ENCODE data around the gene OGDHL.
"Not testable (repeated sequence)": the region's sequence is repeated elsewhere in the genome, so short reads cannot be mapped to it uniquely, and the experiment has no call there.

The OGDHL gene

DNA sequence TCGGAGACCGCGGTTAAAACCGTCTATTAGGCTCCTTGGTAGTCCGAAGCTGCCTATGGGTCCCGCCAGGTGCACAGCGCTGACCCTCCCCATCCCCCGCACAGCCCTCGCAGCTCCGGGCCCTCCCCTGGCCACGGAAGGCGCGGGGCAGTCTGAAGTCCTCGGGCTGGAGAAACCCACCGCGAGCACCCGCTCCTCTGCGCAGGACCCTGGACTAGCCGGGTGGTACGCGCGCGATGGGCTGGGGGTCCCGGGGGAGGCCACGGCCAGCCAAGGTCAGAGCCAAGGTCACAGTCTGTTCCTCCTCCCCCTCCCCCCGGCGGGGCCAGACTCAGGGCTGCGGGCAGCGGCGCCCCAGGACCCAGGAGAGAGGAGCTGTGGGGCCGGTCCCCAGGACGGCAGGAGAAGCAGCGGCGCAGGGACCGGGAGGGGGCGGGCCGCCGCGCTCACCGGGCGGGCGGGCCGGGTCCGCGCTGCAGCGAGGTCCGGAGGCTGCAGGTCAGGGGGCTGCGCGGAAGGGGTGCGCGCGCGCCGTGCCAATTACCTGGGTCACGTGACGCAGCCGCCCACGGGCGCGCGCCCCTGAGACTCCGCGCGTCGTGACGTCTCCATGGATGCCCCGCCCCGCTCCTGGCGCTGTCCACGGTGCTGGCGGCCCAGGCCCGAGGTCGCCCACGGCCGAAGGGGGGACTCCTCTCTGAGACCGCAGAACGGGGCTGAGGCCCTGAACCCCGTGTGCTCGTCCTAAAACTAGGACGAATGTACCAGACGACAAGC, at the start of gene OGDHL:
TSS of gene OGDHL (minus strand) at position 535 of the 777 bp plus-strand sequence. CDS start 3,731 bp downstream, outside the sequence.
- DNase-seq (ENCODE audit: low read depth): peak; percentile 1

DNA sequence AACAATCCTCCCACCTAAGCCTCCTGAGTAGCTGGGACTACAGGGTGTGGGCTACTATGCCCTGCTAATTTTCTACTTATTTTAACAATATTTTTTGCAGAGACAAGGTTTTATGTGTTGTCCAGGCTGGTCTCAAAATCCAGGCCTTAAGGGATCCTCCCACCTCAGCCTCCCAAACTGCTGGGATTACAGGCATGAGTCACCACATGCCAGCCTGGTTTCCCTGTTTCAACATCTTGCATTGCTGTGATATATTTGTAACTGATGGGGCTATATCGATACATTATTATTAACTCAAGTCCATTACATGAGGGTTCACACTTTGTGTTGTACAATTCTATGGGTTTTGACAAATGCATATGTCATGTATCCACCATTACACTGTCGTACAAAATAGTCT, 41.9 kb upstream of the OGDHL start:
- no peak for DNase-seq (ENCODE audit: low read depth)
- no peak overlapping the region for H3K4me3 ChIP-seq (ENCODE audit: low read depth, low read length)

More for the DNA sequence above, at the start of gene OGDHL:
- peak within 1 kb of the TSS; percentile 46 for H3K4me3 ChIP-seq (ENCODE audit: low read depth, low read length)

DNA sequence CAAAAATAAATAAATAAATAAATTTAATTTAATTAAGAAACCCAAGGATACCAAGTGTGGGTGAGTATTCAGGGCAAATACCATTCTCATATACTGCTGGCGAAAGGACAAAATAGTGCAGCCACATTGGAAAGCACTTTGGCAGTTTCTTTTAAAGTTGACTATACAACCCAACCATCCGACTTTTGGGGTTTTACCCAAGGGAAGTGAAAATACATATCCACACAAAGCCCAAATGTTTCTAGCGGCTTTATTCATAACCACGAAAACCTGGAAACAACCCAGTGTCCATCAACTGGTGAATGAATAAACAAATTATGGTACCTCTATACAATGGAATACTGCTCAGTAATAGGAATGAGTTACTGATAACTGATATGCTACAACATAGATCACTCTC, 36.2 kb upstream of the OGDHL start:
- H3K4me3 ChIP-seq (ENCODE audit: low read depth, low read length): no peak overlapping the region
- DNase-seq (ENCODE audit: low read depth): no peak

DNA sequence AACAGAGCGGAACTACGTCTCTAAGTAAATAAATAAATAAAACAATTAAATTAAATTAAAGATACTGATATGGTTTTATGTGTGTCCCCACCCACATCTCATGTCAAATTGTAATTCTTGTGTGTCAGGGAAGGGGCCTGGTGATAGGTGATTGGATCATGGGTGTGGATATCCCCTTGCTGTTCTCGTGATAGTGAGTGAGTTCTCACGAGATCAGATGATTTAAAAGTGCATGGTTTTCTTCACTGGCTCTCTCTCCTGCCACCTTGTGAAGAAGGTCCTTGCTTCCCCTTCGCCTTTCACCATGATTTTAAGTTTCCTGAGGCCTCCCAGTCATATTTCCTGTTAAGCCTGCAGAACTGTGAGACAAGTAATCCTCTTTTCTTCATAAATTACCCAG, 29.0 kb upstream of the OGDHL start:
- DNase-seq (ENCODE audit: low read depth): no peak
- H3K4me3 ChIP-seq (ENCODE audit: low read depth, low read length): no peak overlapping the region

DNA sequence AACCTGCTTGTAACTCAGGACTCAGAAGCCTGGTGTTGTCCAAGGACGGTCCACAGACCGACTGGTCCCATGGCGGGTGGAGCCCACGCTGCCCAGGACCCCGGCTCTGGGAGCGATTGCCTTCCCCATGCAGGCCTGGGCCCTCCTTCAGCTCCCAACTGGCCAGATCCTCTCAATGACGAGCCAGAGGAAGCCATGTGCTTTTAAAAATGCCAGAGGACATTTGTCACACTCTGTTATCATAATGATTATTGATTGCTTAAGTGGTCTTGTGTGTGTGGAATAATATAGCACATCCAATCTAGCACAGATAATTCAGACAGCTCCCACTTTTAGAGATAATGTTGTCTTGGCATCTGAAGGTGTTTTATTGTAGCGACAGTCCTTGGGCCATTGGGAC, 22.6 kb upstream of the OGDHL start:
- no peak overlapping the region for H3K4me3 ChIP-seq (ENCODE audit: low read depth, low read length)
- no peak for DNase-seq (ENCODE audit: low read depth)

DNA sequence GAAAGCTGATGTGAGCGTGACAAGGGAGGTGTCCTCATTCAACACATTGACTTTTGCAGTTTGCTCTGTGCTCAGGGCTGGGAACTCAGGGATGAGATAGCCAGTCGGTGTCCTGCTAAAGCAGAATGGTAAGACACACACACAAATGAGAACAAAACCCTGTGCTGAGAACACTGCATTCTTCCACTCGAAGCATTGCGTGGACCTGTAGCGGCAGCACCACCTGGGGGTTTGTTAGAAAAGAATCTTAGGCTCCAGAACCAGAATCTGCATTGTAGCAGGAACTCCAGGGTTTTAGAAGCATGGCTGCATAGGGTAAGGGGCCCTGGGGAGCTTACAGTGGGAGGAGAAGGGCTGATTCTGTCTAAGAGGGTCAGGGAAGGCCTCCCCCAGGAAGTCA, 21.5 kb upstream of the OGDHL start:
- H3K4me3 ChIP-seq (ENCODE audit: low read depth, low read length): no peak overlapping the region
- DNase-seq (ENCODE audit: low read depth): no peak

DNA sequence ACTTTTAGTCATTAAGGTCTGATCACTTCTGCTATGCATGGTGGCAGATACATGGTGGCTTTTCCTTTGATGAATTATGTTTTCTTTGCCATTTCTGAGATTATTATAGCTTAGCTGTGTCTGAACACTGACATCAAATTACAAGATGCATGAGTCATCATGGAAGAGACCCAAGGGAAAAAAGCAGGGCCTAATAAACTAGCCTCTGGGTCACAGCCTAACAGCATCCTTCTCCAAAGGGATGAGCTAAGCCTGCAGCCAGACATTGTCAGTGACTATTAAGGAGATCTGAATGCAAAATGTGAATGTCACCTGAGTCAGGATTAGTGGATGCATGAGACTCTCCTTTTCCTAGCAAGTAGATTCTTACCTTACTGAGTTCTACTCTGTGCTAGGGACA, 19.1 kb upstream of the OGDHL start:
- DNase-seq (ENCODE audit: low read depth): peak; percentile 1
- no peak overlapping the region for H3K4me3 ChIP-seq (ENCODE audit: low read depth, low read length)

DNA sequence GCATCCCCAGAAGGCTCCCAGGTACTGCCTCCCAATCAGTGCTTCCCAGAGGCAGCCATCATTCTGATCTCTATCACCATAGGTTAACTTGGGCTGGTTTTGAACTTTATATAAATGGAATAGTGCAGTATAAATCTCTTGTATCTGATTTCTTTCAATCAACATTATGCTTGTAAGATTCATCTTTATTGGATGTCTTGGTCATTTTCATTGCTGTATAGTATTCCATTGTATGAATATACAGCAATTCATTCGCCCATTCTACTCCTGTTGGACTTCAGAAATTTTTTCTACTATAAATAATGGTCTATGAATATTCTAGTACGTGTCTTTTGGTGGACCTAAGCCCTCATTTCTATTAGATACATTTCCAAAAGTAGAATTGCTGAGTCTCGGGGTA, 16.1 kb upstream of the OGDHL start:
- no peak for DNase-seq (ENCODE audit: low read depth)
- H3K4me3 ChIP-seq (ENCODE audit: low read depth, low read length): no peak overlapping the region

DNA sequence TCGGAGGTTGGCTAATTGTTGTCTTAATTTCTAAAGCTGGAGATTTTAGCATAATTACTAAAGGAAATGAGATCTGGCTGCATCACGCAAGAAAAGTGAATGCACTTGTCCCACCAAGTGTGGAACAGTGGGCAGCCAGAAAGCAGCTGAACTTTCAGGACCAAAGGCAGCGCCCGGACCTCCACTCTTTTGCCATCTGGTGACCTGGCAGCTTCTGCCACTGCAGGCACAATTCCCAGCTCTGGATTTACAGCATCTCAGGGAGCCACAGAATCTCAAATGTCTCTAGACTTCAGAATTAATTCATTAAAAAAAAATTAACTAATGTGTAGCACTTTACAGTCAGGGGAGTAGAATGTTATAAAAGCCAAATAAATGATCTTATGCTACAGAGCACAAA, 14.7 kb upstream of the OGDHL start:
- H3K4me3 ChIP-seq (ENCODE audit: low read depth, low read length): no peak overlapping the region
- DNase-seq (ENCODE audit: low read depth): no peak

DNA sequence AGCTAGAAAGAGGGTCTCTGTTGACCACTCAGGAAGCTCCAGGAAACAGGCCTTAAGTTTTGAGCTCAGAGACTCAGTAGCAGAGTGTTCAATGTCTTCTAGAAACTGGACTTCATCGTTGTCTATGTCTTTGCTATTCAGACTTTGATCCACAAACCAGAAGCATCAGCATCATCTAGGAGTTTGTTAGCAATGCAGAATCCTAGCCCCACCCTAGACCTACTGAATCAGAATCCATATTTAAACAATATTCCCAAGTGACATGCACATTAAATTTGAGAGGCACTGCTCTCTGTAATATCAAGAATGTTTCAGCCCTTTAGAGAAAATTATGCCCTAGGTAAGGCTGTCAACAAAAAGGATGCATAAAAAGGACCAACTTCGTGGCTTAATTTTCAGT, 12.9 kb upstream of the OGDHL start:
- no peak for DNase-seq (ENCODE audit: low read depth)

DNA sequence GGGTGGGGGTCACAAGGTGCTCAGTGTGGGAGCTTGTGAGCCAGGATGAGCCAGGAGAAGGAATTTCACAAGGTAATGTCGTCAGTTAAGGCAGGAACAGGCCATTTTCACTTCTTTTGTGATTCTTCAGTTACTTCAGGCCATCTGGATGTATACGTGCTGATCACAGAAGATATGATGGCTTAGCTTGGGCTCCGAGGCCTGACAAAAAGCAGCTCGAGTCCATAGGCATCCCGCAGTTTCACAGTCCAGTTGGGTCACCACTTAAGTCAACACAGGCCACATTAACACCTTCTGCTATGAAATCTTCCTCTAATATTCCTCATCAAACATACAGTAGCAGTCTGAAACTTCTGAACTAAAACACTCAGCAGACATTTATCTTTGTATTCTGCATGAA, 10.8 kb upstream of the OGDHL start:
- H3K4me3 ChIP-seq (ENCODE audit: low read depth, low read length); DNase-seq (ENCODE audit: low read depth): not testable (repeated sequence)

More for the DNA sequence above, 12.9 kb upstream of the OGDHL start:
- no peak overlapping the region for H3K4me3 ChIP-seq (ENCODE audit: low read depth, low read length)

DNA sequence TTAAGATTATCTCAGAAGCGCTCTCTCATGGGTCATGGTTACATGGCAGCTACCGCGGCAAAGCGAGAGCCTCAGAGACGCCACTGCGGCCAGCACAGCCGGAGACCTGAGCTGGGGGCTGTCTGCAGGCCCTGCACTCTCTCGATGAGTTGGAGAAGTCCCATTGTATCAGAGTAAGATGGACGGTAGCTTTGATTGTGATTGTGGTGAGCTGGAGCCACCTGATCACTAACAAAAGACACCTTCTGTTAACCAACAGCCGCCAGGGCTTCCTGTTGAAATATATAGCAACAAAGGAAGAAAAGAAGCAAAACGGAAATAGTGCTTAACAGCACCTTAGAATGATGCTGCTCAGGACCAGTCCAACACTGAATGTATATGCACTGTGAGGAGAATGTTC, 8.9 kb upstream of the OGDHL start:
- DNase-seq (ENCODE audit: low read depth); H3K4me3 ChIP-seq (ENCODE audit: low read depth, low read length): not testable (repeated sequence)

DNA sequence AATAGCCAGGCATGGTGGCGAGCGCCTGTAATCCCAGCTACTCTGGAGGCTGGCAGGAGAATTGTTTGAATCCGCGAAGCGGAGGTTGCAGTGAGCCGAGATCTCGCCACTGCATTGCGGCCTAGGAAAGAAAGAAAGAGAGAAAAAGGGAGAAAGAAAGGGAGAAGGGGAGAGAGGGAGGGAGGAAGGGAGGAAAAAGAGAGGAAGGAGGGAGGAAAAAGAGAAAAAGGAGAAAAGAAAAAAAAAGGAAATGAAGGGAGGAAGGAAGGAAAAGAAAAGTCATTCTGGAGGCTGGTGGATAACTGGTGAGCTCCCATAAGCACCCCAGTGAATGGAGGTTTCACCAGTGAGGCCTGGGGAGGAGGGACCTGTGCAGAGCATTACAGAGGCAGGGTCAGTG, 7.6 kb upstream of the OGDHL start:
- no peak for DNase-seq (ENCODE audit: low read depth)
- no peak overlapping the region for H3K4me3 ChIP-seq (ENCODE audit: low read depth, low read length)

DNA sequence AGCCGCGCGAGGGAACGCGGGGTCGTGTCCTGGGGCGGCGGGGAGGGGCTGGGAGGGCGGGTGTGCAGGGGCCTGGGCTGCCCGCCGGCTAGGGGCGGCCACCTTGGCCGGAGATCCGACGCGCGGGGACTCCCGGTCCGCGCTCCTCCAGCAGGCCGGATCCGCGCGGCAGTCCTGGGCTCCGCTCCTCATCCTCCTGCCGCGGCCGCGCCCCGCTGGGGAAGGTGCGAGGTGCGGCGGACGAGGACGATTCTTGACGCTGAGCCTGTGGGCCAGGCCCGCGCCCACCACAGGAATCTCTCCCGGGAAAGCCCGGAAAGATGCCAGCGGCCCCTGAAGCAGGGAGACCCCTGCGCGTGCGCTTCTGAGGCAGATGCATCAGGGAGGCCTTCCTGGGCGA, 6.6 kb upstream of the OGDHL start:
- DNase-seq (ENCODE audit: low read depth): no peak
- H3K4me3 ChIP-seq (ENCODE audit: low read depth, low read length): no peak overlapping the region

DNA sequence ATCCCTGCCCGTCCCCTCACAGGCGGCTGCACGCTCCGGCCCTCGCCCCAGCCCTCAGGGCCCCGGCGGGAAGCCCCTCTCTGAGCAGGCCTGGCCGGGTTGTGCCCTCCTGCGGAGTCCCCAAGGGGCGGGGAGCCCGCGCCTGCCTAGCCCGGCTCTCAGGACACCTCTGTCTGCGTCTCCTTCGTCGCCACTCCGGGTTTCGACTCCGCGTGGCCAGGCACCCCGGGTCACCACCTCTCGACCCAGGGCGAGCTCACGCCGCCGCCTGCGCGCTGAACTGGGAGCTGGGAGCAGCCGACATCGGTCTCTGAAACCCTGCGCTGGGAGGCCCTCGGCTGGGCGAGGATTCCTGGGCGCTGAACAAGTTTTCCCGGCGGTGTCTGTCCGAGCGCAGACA, 6.2 kb upstream of the OGDHL start:
- DNase-seq (ENCODE audit: low read depth): no peak
- no peak overlapping the region for H3K4me3 ChIP-seq (ENCODE audit: low read depth, low read length)

DNA sequence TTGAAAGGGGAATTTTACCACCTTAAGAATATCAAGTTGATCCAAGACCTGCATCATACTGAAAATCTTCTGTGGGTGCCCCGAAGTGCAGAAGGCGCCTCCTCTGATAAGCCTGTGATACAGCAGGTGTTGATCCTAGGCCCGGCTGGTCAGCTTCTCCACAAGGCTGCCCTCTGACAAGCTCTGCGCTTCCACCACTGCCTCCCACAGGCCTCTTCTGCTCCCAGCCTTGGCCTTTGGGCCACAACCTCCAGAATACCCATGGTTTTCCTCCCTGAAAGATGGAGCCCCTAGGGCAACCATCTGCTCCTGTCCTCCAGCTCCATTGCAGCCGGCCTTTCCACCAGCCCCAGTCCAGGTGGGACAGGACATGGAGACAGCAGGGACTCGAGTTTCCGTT, 5.6 kb upstream of the OGDHL start:
- no peak for DNase-seq (ENCODE audit: low read depth)
- H3K4me3 ChIP-seq (ENCODE audit: low read depth, low read length): no peak overlapping the region

DNA sequence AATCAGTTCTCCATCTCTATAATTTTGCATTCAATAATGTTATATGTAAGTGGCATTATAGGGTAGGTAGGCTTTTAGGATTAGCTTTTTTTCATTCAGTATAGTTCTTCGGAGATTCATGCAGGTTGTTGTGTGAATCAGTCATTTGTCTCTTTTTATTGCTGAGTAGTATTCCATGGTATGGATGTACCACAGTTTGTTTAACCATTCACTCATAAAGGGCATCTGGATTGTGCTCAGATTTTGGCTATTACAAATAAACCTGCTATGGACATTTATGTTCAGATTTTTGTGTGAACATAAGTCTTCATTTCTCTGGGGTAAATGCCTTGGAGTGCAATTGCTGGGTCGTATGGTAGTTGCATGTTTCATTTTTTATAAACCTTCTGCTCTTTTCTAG, 4.4 kb upstream of the OGDHL start:
- no peak for DNase-seq (ENCODE audit: low read depth)
- H3K4me3 ChIP-seq (ENCODE audit: low read depth, low read length): no peak overlapping the region

DNA sequence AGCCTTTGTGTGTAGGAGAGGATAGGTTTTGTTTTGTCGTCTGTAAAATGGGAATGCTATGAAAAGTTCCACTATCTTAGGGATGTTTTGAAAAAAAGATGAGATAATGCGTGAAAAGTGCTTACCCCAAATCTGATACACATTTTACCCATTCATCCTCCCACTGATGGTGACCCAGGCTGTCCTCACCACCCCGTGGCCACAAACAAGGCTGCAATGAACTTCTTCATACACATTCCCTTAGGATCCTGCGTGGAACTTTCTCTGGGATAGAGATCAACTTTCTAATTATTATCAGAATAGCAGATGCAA, 399 bp upstream of the OGDHL start:
- peak overlapping the region; percentile 46 for H3K4me3 ChIP-seq (ENCODE audit: low read depth, low read length)

DNA sequence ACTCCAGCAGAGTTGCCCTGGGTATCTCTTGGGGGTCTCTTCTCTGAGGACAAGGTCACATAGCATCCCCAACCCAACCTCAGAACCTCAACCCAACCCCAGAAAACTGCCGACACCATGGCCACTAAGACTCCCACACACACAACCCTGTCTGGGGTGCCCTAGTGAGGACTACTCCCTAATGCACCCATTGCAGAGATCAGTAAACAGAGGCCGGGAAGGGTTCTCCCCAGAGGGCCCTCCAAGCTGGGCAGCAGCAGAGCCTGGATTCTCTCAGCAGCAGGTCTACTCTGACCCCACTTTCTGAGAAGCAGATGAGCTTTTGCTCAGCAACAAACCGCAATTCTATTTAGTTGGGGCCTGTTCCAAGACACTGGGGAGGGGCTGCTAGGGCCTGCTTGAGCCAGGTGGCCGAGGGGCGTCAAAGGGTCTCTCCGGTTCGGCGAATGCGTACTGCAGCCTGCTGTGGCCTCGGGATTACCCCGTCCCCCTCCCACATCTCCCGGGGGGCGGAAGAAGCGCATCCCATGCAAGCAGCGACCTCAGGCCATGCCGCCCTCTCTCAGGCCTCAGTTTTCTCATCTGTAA, 828 bp downstream of the OGDHL start:
- no peak for DNase-seq (ENCODE audit: low read depth)
- H3K4me3 ChIP-seq (ENCODE audit: low read depth, low read length): peak overlapping the region; percentile 46

More for the DNA sequence above, 399 bp upstream of the OGDHL start:
- DNase-seq (ENCODE audit: low read depth): no peak

DNA sequence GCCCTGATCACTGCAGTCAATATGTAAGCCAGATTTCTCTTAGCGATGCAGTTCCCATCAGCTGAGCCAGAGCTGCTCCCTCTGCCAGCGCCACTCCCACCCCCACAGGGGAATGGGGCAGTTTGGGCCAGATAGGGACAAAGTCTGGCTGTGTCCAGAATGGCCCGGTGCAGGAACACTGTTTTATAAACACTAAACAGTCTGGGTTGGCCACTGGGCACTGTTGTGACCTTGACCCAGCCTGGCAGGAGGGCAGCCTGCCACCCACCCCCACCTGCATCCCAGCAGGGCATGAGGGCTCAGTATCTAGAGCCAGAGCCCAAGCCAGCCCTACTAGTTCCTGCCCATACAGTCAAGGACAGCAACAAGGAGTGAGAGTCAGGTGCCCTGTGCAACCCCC, 1.3 kb downstream of the OGDHL start:
- DNase-seq (ENCODE audit: low read depth): no peak
- H3K4me3 ChIP-seq (ENCODE audit: low read depth, low read length): no peak overlapping the region

DNA sequence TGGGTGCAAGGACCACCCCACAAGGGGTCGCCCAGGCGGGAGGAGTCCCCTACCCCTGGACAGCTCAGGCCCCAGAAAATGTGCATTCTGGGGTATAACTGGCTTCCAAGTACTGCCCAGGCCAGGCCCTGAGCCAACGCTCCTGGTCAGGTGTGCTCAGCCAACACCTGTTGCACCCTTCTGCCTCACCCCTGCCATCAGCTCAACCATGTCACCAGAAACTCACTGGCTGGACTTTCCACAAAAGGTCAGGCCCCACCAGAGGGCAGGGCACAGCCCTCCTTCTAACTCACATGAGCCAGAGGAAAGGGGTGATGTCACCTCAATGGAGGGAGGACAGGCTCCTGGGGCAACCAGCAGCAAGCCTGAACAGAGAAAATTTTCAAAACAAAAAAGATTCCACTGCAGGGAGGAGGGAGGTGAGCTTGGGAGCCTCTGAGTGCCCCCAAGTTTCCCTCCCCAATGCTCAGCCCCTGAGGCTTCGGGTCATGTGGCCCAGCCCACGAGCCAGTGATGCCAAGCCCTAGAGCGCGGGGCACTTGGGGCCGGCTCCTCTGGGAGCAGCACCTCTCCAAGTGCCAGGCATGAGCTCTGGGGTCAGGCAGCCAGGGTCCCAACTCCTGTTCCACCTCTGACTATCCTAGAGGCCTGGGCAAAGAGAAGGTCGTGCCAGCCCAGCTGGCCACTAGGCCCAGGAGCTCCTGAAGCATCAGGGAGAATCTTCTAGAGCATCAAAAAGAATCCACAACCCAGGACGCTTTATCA, 2.2 kb downstream of the OGDHL start:
- H3K4me3 ChIP-seq (ENCODE audit: low read depth, low read length): no peak overlapping the region
- no peak for DNase-seq (ENCODE audit: low read depth)

Measured in skeletal muscle cell (primary cell).